MCF 10A (cell line): ENCODE data around the gene CDH6. TPM values are rescaled to one million over a fixed set of nuclear protein-coding genes. Genes with fewer than 3 reads are reported as not detected.

Experiments
- BruUV-seq: library from RNA; stranded (reverse); fragments of 400-500 nt; replicated peaks from 2 replicates; lab custom pipeline; 2021; lab: Mats Ljungman, UMichigan
- CTCF ChIA-PET: fragments of 300-600 bp; sonication (Branson Sonifier 250); formaldehyde crosslinking; extraction: SDS; loops from one replicate; lab custom pipeline; 2021; ENCODE audit warnings: antibody characterized with exemption, inconsistent platforms; lab: Yijun Ruan, JAX
- POLR2A ChIA-PET: fragments of 300-600, 350-650 bp; sonication (Branson Sonifier 250); formaldehyde crosslinking; extraction: SDS; loops from one replicate; lab custom pipeline; 2020; ENCODE audit warnings: antibody characterized with exemption, inconsistent platforms; lab: Yijun Ruan, JAX
- DNase-seq: peaks from one replicate; pipeline ENCODE4 v3.0.0-alpha.2; 2018; ENCODE audit not compliant: unreplicated experiment
- H3K27ac Mint-ChIP-seq: one replicate; pipeline ENCODE4 v1.8.0; 2022; ENCODE audit warnings: mild to moderate bottlenecking, low read depth, mixed read lengths; ENCODE audit not compliant: unreplicated experiment
- H3K27me3 Mint-ChIP-seq: one replicate; pipeline ENCODE4 v1.8.0; 2022; ENCODE audit warnings: mixed read lengths; ENCODE audit not compliant: insufficient read depth, unreplicated experiment
- H3K36me3 Mint-ChIP-seq: one replicate; pipeline ENCODE4 v1.8.0; 2022; ENCODE audit warnings: mild to moderate bottlenecking, moderate library complexity, mixed read lengths; ENCODE audit not compliant: insufficient read depth, unreplicated experiment
- H3K4me1 Mint-ChIP-seq: one replicate; pipeline ENCODE4 v1.8.0; 2022; ENCODE audit warnings: mixed read lengths; ENCODE audit not compliant: insufficient read depth, unreplicated experiment
- H3K4me3 Mint-ChIP-seq: one replicate; pipeline ENCODE4 v1.8.0; 2022; ENCODE audit warnings: mild to moderate bottlenecking, moderate library complexity, mixed read lengths; ENCODE audit not compliant: unreplicated experiment
- H3K9me3 Mint-ChIP-seq: one replicate; pipeline ENCODE4 v1.8.0; 2022; ENCODE audit warnings: mixed read lengths; ENCODE audit not compliant: unreplicated experiment
- CTCF ChIP-seq: fragments of 200-600 bp; IDR thresholded peaks from one replicate; pipeline ENCODE4 v1.8.0; 2022; ENCODE audit warnings: antibody characterized with exemption, mild to moderate bottlenecking; ENCODE audit not compliant: unreplicated experiment
- intact Hi-C: fragments of 100-400 bp; cut with micrococcal nuclease; formaldehyde crosslinking; loops from 2 replicates; pipeline ENCODE4 v1.14.1; 2022
- total RNA-seq: library from RNA; stranded (reverse); gene quantifications from 2 replicates; pipeline ENCODE4 v1.2.3, GENCODE V29; 2022

The CDH6 gene
- total RNA-seq, 1 experiment from 2014 or later: not detected

- ChIA-PET CTCF (no interaction called here), POLR2A (no interaction called here)
- Mint-ChIP-seq H3K36me3 (peaks cover 5% of the 10 kb centered on the region), H3K27me3 (no peaks in the 10 kb centered on the region), H3K27ac (no peak overlapping the region), H3K4me1 (no peaks in the 10 kb centered on the region), H3K4me3 (no peak overlapping the region), H3K9me3 (no peaks in the 10 kb centered on the region)
- no peak for DNase-seq
- intact Hi-C loops: no loop called here
- TF ChIP-seq CTCF: no peak
- no TSS peak for BruUV-seq
Measured at GRCh38 chr5:31181376-31181987, 12.0 kb upstream of the CDH6 start.

GRCh38 chr5:31182136-31182535 is 11.3 kb upstream of the CDH6 start:
- no peaks in the 10 kb centered on the region for H3K4me1 Mint-ChIP-seq

GRCh38 chr5:31185951-31186350 is 7.5 kb upstream of the CDH6 start:
- no peak for DNase-seq
- peaks cover 5% of the 10 kb centered on the region for H3K36me3 Mint-ChIP-seq
- no peak for TF ChIP-seq CTCF
- H3K4me1 Mint-ChIP-seq: no peaks in the 10 kb centered on the region
- H3K27me3 Mint-ChIP-seq: no peaks in the 10 kb centered on the region
- H3K4me3 Mint-ChIP-seq: no peak overlapping the region
- H3K9me3 Mint-ChIP-seq: no peaks in the 10 kb centered on the region
- ChIA-PET CTCF (interaction anchor here (0.6 to 3.9 kb wide), 26 partner anchors 9 to 1155 kb away, joined by 3 to 25 read pairs (median 4); no protein-coding TSS in a partner anchor), POLR2A (no interaction called here)
- no peak overlapping the region for H3K27ac Mint-ChIP-seq
- intact Hi-C loops: loop anchor here (1.0 to 2.0 kb wide), 2 partner anchors 785 to 1146 kb away; no protein-coding TSS in a partner anchor
- BruUV-seq: no TSS peak

More at GRCh38 chr5:31182136-31182535, 11.3 kb upstream of the CDH6 start:
- ChIA-PET CTCF (no interaction called here), POLR2A (no interaction called here)
- no peaks in the 10 kb centered on the region for H3K9me3 Mint-ChIP-seq
- intact Hi-C loops: no loop called here
- no peak for TF ChIP-seq CTCF
- H3K27me3 Mint-ChIP-seq: no peaks in the 10 kb centered on the region
- H3K27ac Mint-ChIP-seq: no peak overlapping the region
- BruUV-seq: no TSS peak
- H3K4me3 Mint-ChIP-seq: no peak overlapping the region
- H3K36me3 Mint-ChIP-seq: peaks cover 5% of the 10 kb centered on the region
- no peak for DNase-seq

- ChIA-PET POLR2A (interaction anchor here (0.8 to 0.9 kb wide), 2 partner anchors 13 to 24 kb away, joined by 3 to 4 read pairs; no protein-coding TSS in a partner anchor), CTCF (interaction anchor here (0.6 to 3.9 kb wide), 40 partner anchors 9 to 1718 kb away, joined by 3 to 25 read pairs (median 3); no protein-coding TSS in a partner anchor)
- Mint-ChIP-seq H3K36me3 (peaks cover 5% of the 10 kb centered on the region), H3K4me3 (no peak overlapping the region), H3K27me3 (no peaks in the 10 kb centered on the region), H3K9me3 (no peaks in the 10 kb centered on the region), H3K4me1 (no peaks in the 10 kb centered on the region), H3K27ac (no peak overlapping the region)
- BruUV-seq: no TSS peak
- DNase-seq: peak; percentile 64
- TF ChIP-seq CTCF: peak; percentile 63
- intact Hi-C loops: loop anchor here (1.0 to 2.0 kb wide), 2 partner anchors 786 to 1146 kb away; no protein-coding TSS in a partner anchor
Measured at GRCh38 chr5:31186672-31187267, 6.7 kb upstream of the CDH6 start.
